ENCODE results near the gene EVC.
A peak's percentile ranks its signal among the peaks of the same experiment; 100 is the strongest.
"Not testable (repeated sequence)": the region's sequence is repeated elsewhere in the genome, so short reads cannot be mapped to it uniquely, and the experiment has no call there.

EVC gene

GRCh38 chr4:5709207-5709575 is 1.8 kb upstream of the EVC start:
- DNase-seq = peak in 1 of 3 experiments; percentile 15

GRCh38 chr4:5710065-5710960 is 688 bp upstream of the EVC start:
- peak in 2 of 3 experiments; percentile 62 to 66 for DNase-seq

- DNase-seq = peak in 2 of 3 experiments; percentile 39 to 61
Observed at GRCh38 chr4:5711479-5712184, 631 bp downstream of the EVC start.

GRCh38 chr4:5712517-5712916 is 1.5 kb downstream of the EVC start:
- no peak for DNase-seq

GRCh38 chr4:5712931-5713330 is 1.9 kb downstream of the EVC start:
- no peak for DNase-seq

GRCh38 chr4:5713861-5714260 is 2.9 kb downstream of the EVC start:
- no peak for DNase-seq

GRCh38 chr4:5715357-5715756 is 4.4 kb downstream of the EVC start:
- no peak for DNase-seq

- DNase-seq = no peak
Observed at GRCh38 chr4:5716391-5716790, 5.4 kb downstream of the EVC start.

GRCh38 chr4:5717449-5718158 is 6.6 kb downstream of the EVC start:
- no peak for DNase-seq

GRCh38 chr4:5718411-5718810 is 7.4 kb downstream of the EVC start:
- DNase-seq = no peak

GRCh38 chr4:5719350-5720055 is 8.5 kb downstream of the EVC start:
- peak in 1 of 3 experiments; percentile 8 for DNase-seq

- no peak for DNase-seq
Observed at GRCh38 chr4:5720157-5720850, 9.3 kb downstream of the EVC start.

GRCh38 chr4:5720980-5721379 is 10.0 kb downstream of the EVC start:
- DNase-seq = no peak

GRCh38 chr4:5721923-5722322 is 10.9 kb downstream of the EVC start:
- DNase-seq = no peak

GRCh38 chr4:5722328-5722727 is 11.3 kb downstream of the EVC start:
- DNase-seq = no peak

- DNase-seq = no peak
Observed at GRCh38 chr4:5724377-5724776, 13.4 kb downstream of the EVC start.

- DNase-seq = not testable (repeated sequence)
Observed at GRCh38 chr4:5728412-5728811, 17.4 kb downstream of the EVC start.

- DNase-seq = no peak
Observed at GRCh38 chr4:5730436-5730835, 19.4 kb downstream of the EVC start.

GRCh38 chr4:5730993-5731990 is 20.3 kb downstream of the EVC start:
- DNase-seq = no peak

- no peak for DNase-seq
Observed at GRCh38 chr4:5732158-5732557, 21.2 kb downstream of the EVC start.

GRCh38 chr4:5734853-5735252 is 23.9 kb downstream of the EVC start:
- DNase-seq = no peak
